HepG2 (cell line): ENCODE data around the gene COMT. TPM values are rescaled to one million over a fixed set of nuclear protein-coding genes. Genes with fewer than 3 reads are reported as not detected.

Experiments used
- ATAC-seq: fragments of 200-7000 bp; cut with Tn5 transposase; 3 replicates; pipeline ENCODE4 v1.9.1; 2020; ENCODE audit warnings: mild to moderate bottlenecking, moderate library complexity
- BruUV-seq: library from RNA; stranded (reverse); fragments of 400-500 nt; replicated peaks from 2 replicates; lab custom pipeline; 2021; lab: Mats Ljungman, UMichigan
- CTCF ChIA-PET: fragments of 300-600 bp; formaldehyde crosslinking; extraction: SDS; loops from one replicate; lab custom pipeline; 2021; ENCODE audit warnings: low total read pairs, inconsistent platforms, low intra/inter-chr PET ratio; lab: Yijun Ruan, JAX
- POLR2A ChIA-PET: fragments of 350-600 bp; sonication (Branson Sonifier 250); formaldehyde crosslinking; loops from one replicate; lab custom pipeline; 2020; ENCODE audit warnings: antibody characterized with exemption, inconsistent platforms; lab: Yijun Ruan, JAX
- DNase-seq: peaks from one replicate; pipeline ENCODE4 v3.0.0-alpha.2; 2015; ENCODE audit warnings: low spot score
- FAIRE-seq: peaks from 3 replicates; lab custom pipeline; 2011; peaks lifted over from hg19 to GRCh38; lab: Jason Lieb, UNC
- H2AFZ ChIP-seq: one replicate; pipeline ENCODE4 v1.6.1; 2011; ENCODE audit warnings: low read length, inconsistent platforms
- H3K27ac ChIP-seq: fragments of 300-600 bp; 3 replicates; pipeline ENCODE4 v1.8.0; 2011; ENCODE audit warnings: mixed run types, mild to moderate bottlenecking, mixed read lengths, low read length, inconsistent platforms; ENCODE audit not compliant: insufficient read depth; ENCODE audit errors: extremely low read length
- H3K27me3 ChIP-seq, 2 experiments: fragments of 200-600 bp in 1 of 2; 2 replicates in 1 of 2; 3 replicates in 1 of 2; pipeline versions ENCODE4 v1.6.0 to v1.8.0; 2011; ENCODE audit warnings: low read length in 2 of 2, mild to moderate bottlenecking in 2 of 2, moderate library complexity in 2 of 2, inconsistent platforms in 1 of 2; ENCODE audit not compliant: insufficient read depth in 2 of 2, control insufficient read depth in 1 of 2
- H3K36me3 ChIP-seq, 2 experiments: fragments of 200-600 bp in 1 of 2; replicated peaks in 1 of 2; 2 replicates in 1 of 2; 3 replicates in 1 of 2; pipeline versions ENCODE4 v1.5.1 to v1.8.0; 2011; ENCODE audit warnings: low read length in 2 of 2, inconsistent platforms in 1 of 2; ENCODE audit not compliant: insufficient read depth in 2 of 2, control insufficient read depth in 1 of 2
- H3K4me1 ChIP-seq: 2 replicates; pipeline ENCODE4 v1.5.1; 2012; ENCODE audit warnings: low read length, inconsistent platforms; ENCODE audit not compliant: insufficient read depth
- H3K4me2 ChIP-seq: 2 replicates; pipeline ENCODE4 v1.6.0; 2011; ENCODE audit warnings: low read depth, low read length, inconsistent platforms
- H3K4me3 ChIP-seq, 3 experiments: fragments of 200-600 bp in 1 of 3; sonication (generic), shearing (Covaris generic) in 1 of 3; replicated peaks in 1 of 3; 2 replicates each; pipeline ENCODE4 v1.5.1; 2011 to 2016; ENCODE audit warnings: low read length in 3 of 3, inconsistent platforms in 2 of 3, low read depth in 2 of 3, mild to moderate bottlenecking in 2 of 3, control low read depth in 1 of 3, mixed read lengths in 1 of 3; ENCODE audit not compliant: insufficient read depth in 1 of 3
- H3K79me2 ChIP-seq: one replicate; pipeline ENCODE4 v1.6.1; 2011; ENCODE audit warnings: low read length, inconsistent platforms; ENCODE audit not compliant: insufficient read depth
- H3K9ac ChIP-seq: 2 replicates; pipeline ENCODE4 v1.6.0; 2011; ENCODE audit warnings: mild to moderate bottlenecking, low read depth, low read length, inconsistent platforms; ENCODE audit not compliant: insufficient read depth
- H3K9me3 ChIP-seq: 2 replicates; pipeline ENCODE4 v1.5.1; 2012; ENCODE audit warnings: mild to moderate bottlenecking, low read length
- H4K20me1 ChIP-seq: 2 replicates; pipeline ENCODE4 v1.6.0; 2011; ENCODE audit warnings: inconsistent platforms, mild to moderate bottlenecking, low read length, moderate library complexity; ENCODE audit not compliant: insufficient read depth
- ARID4A ChIP-seq: sonication (generic); formaldehyde crosslinking; IDR thresholded peaks from 2 replicates; pipeline ENCODE4 v1.5.0; 2020; ENCODE audit warnings: mild to moderate bottlenecking, missing genetic modification reagents, borderline replicate concordance
- CBFB ChIP-seq: sonication (generic); formaldehyde crosslinking; IDR thresholded peaks from 2 replicates; pipeline ENCODE4 v1.4.0; 2020; ENCODE audit warnings: missing genetic modification reagents
- CHD4 ChIP-seq: fragments of 200-600 bp; sonication (generic); IDR thresholded peaks from 2 replicates; pipeline ENCODE4 v1.7.0; 2017; ENCODE audit warnings: mild to moderate bottlenecking, low read length, borderline replicate concordance
- ESRRA ChIP-seq: sonication (generic); formaldehyde crosslinking; IDR thresholded peaks from 2 replicates; pipeline ENCODE4 v1.5.1; 2020; ENCODE audit warnings: mild to moderate bottlenecking, low read depth, missing genetic modification reagents
- FOXJ3 ChIP-seq: sonication (generic); formaldehyde crosslinking; IDR thresholded peaks from 2 replicates; pipeline ENCODE4 v1.4.0; 2020; ENCODE audit warnings: missing genetic modification reagents, mild to moderate bottlenecking, borderline replicate concordance
- TEAD2 ChIP-seq: sonication (generic); formaldehyde crosslinking; IDR thresholded peaks from 2 replicates; pipeline ENCODE4 v1.9.0; 2021; ENCODE audit warnings: missing genetic modification reagents
- TMF1 ChIP-seq: sonication (generic); formaldehyde crosslinking; IDR thresholded peaks from 2 replicates; pipeline ENCODE4 v1.8.1; 2022; ENCODE audit warnings: low read depth, missing genetic modification reagents
- ZFP90 ChIP-seq: sonication (generic); formaldehyde crosslinking; IDR thresholded peaks from 2 replicates; pipeline ENCODE4 v1.8.0; 2022; ENCODE audit warnings: missing genetic modification reagents, mild to moderate bottlenecking, inconsistent platforms, borderline replicate concordance
- ZNF101 ChIP-seq: sonication (generic); formaldehyde crosslinking; IDR thresholded peaks from 2 replicates; pipeline ENCODE4 v1.4.0; 2020; ENCODE audit warnings: mild to moderate bottlenecking, low read depth, missing genetic modification reagents, borderline replicate concordance
- ZNF124 ChIP-seq: sonication (generic); formaldehyde crosslinking; IDR thresholded peaks from 2 replicates; pipeline ENCODE4 v1.4.0; 2020; ENCODE audit warnings: missing genetic modification reagents
- ZNF569 ChIP-seq: sonication (generic); formaldehyde crosslinking; IDR thresholded peaks from 2 replicates; pipeline ENCODE4 v1.5.0; 2020; ENCODE audit warnings: mild to moderate bottlenecking, missing genetic modification reagents, moderate library complexity, borderline replicate concordance
- WGBS: methylation state at CpG from one replicate; pipeline ENCODE4 v1.1.6; 2017; ENCODE audit warnings: low lambda C conversion rate; 5-methylcytosine and 5-hydroxymethylcytosine counted together
- in situ Hi-C: cut with HindIII; loops from 2 replicates; pipeline ENCODE4 v1.10.0; 2017; ENCODE audit warnings: low pct_unique_long_range_greater_than_20kb; ENCODE audit not compliant: extremely low pct_ligation_motif_present
- intact Hi-C: fragments of 100-400 bp; cut with micrococcal nuclease; formaldehyde crosslinking; loops from one replicate; pipeline ENCODE4 v1.10.0; 2022; ENCODE audit not compliant: unreplicated experiment
- polyA plus RNA-seq, 8 experiments: library from polyadenylated mRNA; depleted of rRNA in 3 of 8; stranded (reverse) in 7 of 8; unstranded in 1 of 8; fragments of >200 nt; fragmentation: Illumina TruSeq in 4 of 8; extraction: Trizol in 4 of 8; gene quantifications; 2 replicates each; pipeline versions ENCODE4 v1.2.1 to v1.2.3, GENCODE V29; 2011 to 2016; ENCODE audit warnings: low read depth in 4 of 8, missing spikeins in 1 of 8, mixed read lengths in 1 of 8; ENCODE audit not compliant: insufficient read depth in 1 of 8
- total RNA-seq, 5 experiments: library from RNA; depleted of rRNA; stranded (reverse); fragments of >200 nt; fragmentation: Illumina TruSeq; extraction: Trizol; gene quantifications; 2 replicates each; pipeline ENCODE4 v1.2.3, GENCODE V29; 2016; ENCODE audit warnings: low read depth in 1 of 5
- TF ChIP-seq, protein P1 (sequence below): sonication (generic); formaldehyde crosslinking; IDR thresholded peaks from 2 replicates; pipeline ENCODE4 v1.5.0; 2020; ENCODE audit warnings: mild to moderate bottlenecking, missing genetic modification reagents

COMT gene
- total and polyA plus RNA-seq, 2 of the 13 experiments (the other 11 are each of a cell fraction or from before 2014, with no cell fraction given) = 156 to 162 TPM

DNA sequence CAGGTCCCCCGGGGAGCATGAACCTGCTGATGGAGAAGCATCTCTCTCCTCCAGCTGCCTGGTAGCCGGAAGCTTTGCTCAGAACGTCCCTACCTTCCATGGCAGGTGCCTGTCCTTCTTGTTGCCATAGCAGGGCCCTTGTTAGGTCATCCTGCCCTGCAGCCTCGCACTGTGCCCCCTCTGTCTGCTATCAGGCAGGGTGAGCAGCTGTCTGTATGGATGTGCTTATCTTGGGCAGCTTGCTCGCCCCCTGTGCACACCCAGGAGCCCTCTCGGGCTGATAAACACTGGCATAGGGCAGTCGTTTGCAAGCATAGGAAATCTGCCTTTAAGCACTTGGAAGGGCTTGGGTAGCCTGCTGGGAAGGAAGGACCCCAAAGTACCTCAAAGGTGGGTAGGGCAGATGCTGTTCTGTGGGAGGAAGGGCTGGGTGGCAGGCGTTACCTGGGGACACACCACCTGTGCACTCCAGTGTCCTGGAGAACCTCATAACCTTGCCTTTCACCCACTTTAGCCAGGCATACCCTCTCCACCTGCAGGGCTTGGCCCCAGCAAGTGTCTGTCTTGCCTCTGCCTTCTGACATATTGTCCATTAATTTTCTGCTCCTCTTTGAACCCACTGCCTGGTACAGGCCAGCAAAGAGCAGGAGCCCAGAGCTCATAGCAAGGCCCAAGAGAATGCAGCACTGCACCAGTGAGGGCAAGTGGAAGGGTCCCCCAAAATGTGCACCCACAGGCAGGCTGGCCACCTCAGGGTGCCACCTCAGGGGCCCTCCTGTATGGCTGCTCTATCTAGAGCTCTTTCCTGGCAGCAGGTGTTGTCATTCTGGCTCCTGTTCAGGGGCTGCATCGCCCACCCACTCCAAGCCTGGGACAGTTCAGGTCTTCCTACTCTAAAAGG is 8.0 kb upstream of the COMT start:
- no peak overlapping the region for H2AFZ ChIP-seq
- no peak overlapping the region for H3K4me3 ChIP-seq
- no peaks in the 10 kb centered on the region for H3K9me3 ChIP-seq
- intact Hi-C loops (no loop called here), in situ Hi-C loops (no loop called here)
- ChIA-PET CTCF (no interaction called here), POLR2A (interaction anchor here (3.3 kb wide), 1 partner anchor 8 kb away, joined by 10 read pairs; the partner anchor contains the start of genes COMT and TXNRD2)
- no peaks in the 10 kb centered on the region for H3K79me2 ChIP-seq
- no peak for DNase-seq
- no TSS peak for BruUV-seq
- no peak for FAIRE-seq
- 98% methylated on average over 6 of the region's 9 CpGs for WGBS
- no peak overlapping the region for H3K27ac ChIP-seq
- no peak overlapping the region for H3K4me2 ChIP-seq
- H3K27me3 ChIP-seq = no peaks in the 10 kb centered on the region
- TF ChIP-seq FOXJ3 (no peak), ZFP90 (CRISPR knock-in tag) (no peak), TEAD2 (CRISPR knock-in tag) (no peak), ZNF101 (no peak), ESRRA (no peak), CHD4 (no peak), CBFB (no peak), TMF1 (CRISPR knock-in tag) (no peak), ZNF569 (CRISPR knock-in tag) (no peak), ARID4A (CRISPR knock-in tag) (no peak), ZNF124 (no peak)
- TF ChIP-seq, protein P1, sequence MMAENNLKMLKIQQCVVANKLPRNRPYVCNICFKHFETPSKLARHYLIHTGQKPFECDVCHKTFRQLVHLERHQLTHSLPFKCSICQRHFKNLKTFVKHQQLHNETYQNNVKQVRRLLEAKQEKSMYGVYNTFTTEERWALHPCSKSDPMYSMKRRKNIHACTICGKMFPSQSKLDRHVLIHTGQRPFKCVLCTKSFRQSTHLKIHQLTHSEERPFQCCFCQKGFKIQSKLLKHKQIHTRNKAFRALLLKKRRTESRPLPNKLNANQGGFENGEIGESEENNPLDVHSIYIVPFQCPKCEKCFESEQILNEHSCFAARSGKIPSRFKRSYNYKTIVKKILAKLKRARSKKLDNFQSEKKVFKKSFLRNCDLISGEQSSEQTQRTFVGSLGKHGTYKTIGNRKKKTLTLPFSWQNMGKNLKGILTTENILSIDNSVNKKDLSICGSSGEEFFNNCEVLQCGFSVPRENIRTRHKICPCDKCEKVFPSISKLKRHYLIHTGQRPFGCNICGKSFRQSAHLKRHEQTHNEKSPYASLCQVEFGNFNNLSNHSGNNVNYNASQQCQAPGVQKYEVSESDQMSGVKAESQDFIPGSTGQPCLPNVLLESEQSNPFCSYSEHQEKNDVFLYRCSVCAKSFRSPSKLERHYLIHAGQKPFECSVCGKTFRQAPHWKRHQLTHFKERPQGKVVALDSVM (CRISPR knock-in tag) = no peak
- no peak overlapping the region for H3K9ac ChIP-seq
- ATAC-seq = no peak
- peaks cover 34% of the 10 kb centered on the region for H3K4me1 ChIP-seq
- no peaks in the 10 kb centered on the region for H4K20me1 ChIP-seq
- peaks cover 0 to 4% of the 10 kb centered on the region in 2 experiments; a peak in 1 of 5 replicates for H3K36me3 ChIP-seq
